Measurements from ENCODE around the gene HSPB8. TPM values are rescaled to one million over a fixed set of nuclear protein-coding genes. Genes with fewer than 3 reads are reported as not detected.

Gene HSPB8
- total RNA-seq, 2 experiments from 2014 or later: not detected

GRCh38 chr12:119168721-119169120 lies 10.0 kb upstream of the HSPB8 start:
- Histone ChIP-seq H3K27ac (ENCODE audit: low read depth in 1 of 2, low read length in 2 of 2) (no peak overlapping the region), H3K9me3 (ENCODE audit: control insufficient read depth in 1 of 2, insufficient read depth in 1 of 2, low read length in 2 of 2) (no peaks in the 10 kb centered on the region), H3K36me3 (ENCODE audit: insufficient read depth, low read length) (no peaks in the 10 kb centered on the region), H3K4me3 (ENCODE audit: low read length) (no peak overlapping the region), H3K27me3 (ENCODE audit: control insufficient read depth in 1 of 2, insufficient read depth in 2 of 2, low read length in 2 of 2) (no peaks in the 10 kb centered on the region), H3K4me1 (ENCODE audit: insufficient read depth, low read length) (no peaks in the 10 kb centered on the region)
- Mint-ChIP-seq H3K36me3 (ENCODE audit: low read depth) (no peaks in the 10 kb centered on the region), H3K27ac (no peak overlapping the region), H3K4me1 (ENCODE audit: low read depth) (no peaks in the 10 kb centered on the region), H3K9me3 (peaks cover 5% of the 10 kb centered on the region), H3K4me3 (no peak overlapping the region), H3K27me3 (peaks cover 11% of the 10 kb centered on the region)
- intact Hi-C loops (cut with DNase I, micrococcal nuclease): no loop called here
- no peak for ATAC-seq (ENCODE audit: poor library complexity)
- POLR2A ChIA-PET: no interaction called here
- DNase-seq: no peak
- CTCF ChIA-PET: no interaction called here
- TF ChIP-seq, protein P1, sequence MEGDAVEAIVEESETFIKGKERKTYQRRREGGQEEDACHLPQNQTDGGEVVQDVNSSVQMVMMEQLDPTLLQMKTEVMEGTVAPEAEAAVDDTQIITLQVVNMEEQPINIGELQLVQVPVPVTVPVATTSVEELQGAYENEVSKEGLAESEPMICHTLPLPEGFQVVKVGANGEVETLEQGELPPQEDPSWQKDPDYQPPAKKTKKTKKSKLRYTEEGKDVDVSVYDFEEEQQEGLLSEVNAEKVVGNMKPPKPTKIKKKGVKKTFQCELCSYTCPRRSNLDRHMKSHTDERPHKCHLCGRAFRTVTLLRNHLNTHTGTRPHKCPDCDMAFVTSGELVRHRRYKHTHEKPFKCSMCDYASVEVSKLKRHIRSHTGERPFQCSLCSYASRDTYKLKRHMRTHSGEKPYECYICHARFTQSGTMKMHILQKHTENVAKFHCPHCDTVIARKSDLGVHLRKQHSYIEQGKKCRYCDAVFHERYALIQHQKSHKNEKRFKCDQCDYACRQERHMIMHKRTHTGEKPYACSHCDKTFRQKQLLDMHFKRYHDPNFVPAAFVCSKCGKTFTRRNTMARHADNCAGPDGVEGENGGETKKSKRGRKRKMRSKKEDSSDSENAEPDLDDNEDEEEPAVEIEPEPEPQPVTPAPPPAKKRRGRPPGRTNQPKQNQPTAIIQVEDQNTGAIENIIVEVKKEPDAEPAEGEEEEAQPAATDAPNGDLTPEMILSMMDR (IDR thresholded peaks at IDR 0.05): no peak

GRCh38 chr12:119169150-119169549 lies 9.6 kb upstream of the HSPB8 start:
- Mint-ChIP-seq H3K27me3 (peaks cover 8% of the 10 kb centered on the region), H3K27ac (no peak overlapping the region), H3K4me3 (no peak overlapping the region), H3K4me1 (ENCODE audit: low read depth) (no peaks in the 10 kb centered on the region), H3K36me3 (ENCODE audit: low read depth) (no peaks in the 10 kb centered on the region), H3K9me3 (peaks cover 5% of the 10 kb centered on the region)
- Histone ChIP-seq H3K9me3 (ENCODE audit: control insufficient read depth in 1 of 2, insufficient read depth in 1 of 2, low read length in 2 of 2) (no peaks in the 10 kb centered on the region), H3K4me3 (ENCODE audit: low read length) (no peak overlapping the region), H3K27me3 (ENCODE audit: control insufficient read depth in 1 of 2, insufficient read depth in 2 of 2, low read length in 2 of 2) (no peaks in the 10 kb centered on the region), H3K4me1 (ENCODE audit: insufficient read depth, low read length) (no peaks in the 10 kb centered on the region), H3K36me3 (ENCODE audit: insufficient read depth, low read length) (no peaks in the 10 kb centered on the region), H3K27ac (ENCODE audit: low read depth in 1 of 2, low read length in 2 of 2) (no peak overlapping the region)
- TF ChIP-seq, protein P1 (IDR thresholded peaks at IDR 0.05): no peak
- DNase-seq: no peak
- ATAC-seq (ENCODE audit: poor library complexity): no peak
- intact Hi-C loops (cut with DNase I, micrococcal nuclease): no loop called here
- ChIA-PET POLR2A (no interaction called here), CTCF (no interaction called here)

- DNase-seq (no peak), ATAC-seq (ENCODE audit: poor library complexity) (no peak)
- no peak overlapping the region for H3K27ac Mint-ChIP-seq
- H3K4me1 Mint-ChIP-seq (ENCODE audit: low read depth): no peaks in the 10 kb centered on the region
- no peak overlapping the region for H3K27ac ChIP-seq (ENCODE audit: low read depth in 1 of 2, low read length in 2 of 2)
- H3K4me3 Mint-ChIP-seq: no peak overlapping the region
- ChIA-PET POLR2A (no interaction called here), CTCF (no interaction called here)
- no peaks in the 10 kb centered on the region for H3K4me1 ChIP-seq (ENCODE audit: insufficient read depth, low read length)
- H3K9me3 ChIP-seq (ENCODE audit: control insufficient read depth in 1 of 2, insufficient read depth in 1 of 2, low read length in 2 of 2): peaks cover 0 to 5% of the 10 kb centered on the region in 2 experiments
- no peaks in the 10 kb centered on the region for H3K36me3 Mint-ChIP-seq (ENCODE audit: low read depth)
- H3K36me3 ChIP-seq (ENCODE audit: insufficient read depth, low read length): no peaks in the 10 kb centered on the region
- intact Hi-C loops (cut with DNase I, micrococcal nuclease): no loop called here
- peaks cover 3 to 5% of the 10 kb centered on the region in 2 experiments for H3K27me3 ChIP-seq (ENCODE audit: control insufficient read depth in 1 of 2, insufficient read depth in 2 of 2, low read length in 2 of 2)
- TF ChIP-seq, protein P1 (IDR thresholded peaks at IDR 0.05): no peak
- peaks cover 5% of the 10 kb centered on the region for H3K9me3 Mint-ChIP-seq
- H3K27me3 Mint-ChIP-seq: peaks cover 12% of the 10 kb centered on the region
- H3K4me3 ChIP-seq (ENCODE audit: low read length): no peak overlapping the region
These were observed 7.4 kb upstream of the HSPB8 start for GRCh38 chr12:119171291-119171690.
